VCaP (cell line): ENCODE results near the gene ITGAV.

Experiments used
- H3K27ac ChIP-seq: fragments of 450-650 bp; 2 replicates; pipeline ENCODE4 v1.5.1; 2017
- CTCF ChIP-seq: fragments of 450-650 bp; conservative IDR thresholded peaks from 2 replicates; pipeline ENCODE4 v1.5.1; 2017; ENCODE audit warnings: mild to moderate bottlenecking, moderate library complexity

ITGAV gene

GRCh38 chr2:186675380-186675779 is 85.5 kb downstream of the ITGAV start:
- no peak for TF ChIP-seq CTCF
- H3K27ac ChIP-seq, result peak overlapping the region; percentile 46

GRCh38 chr2:186683341-186683740 is 93.5 kb downstream of the ITGAV start:
- no peak overlapping the region for H3K27ac ChIP-seq
- no peak for TF ChIP-seq CTCF

GRCh38 chr2:186687807-186688211 is 98.0 kb downstream of the ITGAV start:
- TF ChIP-seq CTCF, result no peak
- H3K27ac ChIP-seq, result no peak overlapping the region

DNA sequence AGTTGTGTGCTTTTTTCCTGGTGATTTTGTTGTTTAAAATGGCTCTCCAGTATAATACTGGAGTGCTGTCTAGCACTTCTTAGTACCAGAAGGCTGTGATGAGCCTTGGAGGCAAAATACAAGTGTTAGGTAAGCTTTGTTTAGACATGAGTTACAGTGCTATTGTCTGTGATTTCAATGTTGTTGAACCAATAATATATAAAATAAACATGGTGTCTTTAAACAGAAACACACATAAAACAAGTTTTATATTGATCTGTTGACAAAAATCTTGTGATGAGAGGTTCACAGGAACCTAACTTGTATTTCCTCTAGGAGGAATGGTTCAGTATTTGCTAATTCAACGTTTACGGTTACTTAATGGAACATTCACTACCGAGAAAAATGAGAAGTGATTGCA is 99.0 kb downstream of the ITGAV start:
- peak overlapping the region; percentile 76 for H3K27ac ChIP-seq
- TF ChIP-seq CTCF, result no peak

DNA sequence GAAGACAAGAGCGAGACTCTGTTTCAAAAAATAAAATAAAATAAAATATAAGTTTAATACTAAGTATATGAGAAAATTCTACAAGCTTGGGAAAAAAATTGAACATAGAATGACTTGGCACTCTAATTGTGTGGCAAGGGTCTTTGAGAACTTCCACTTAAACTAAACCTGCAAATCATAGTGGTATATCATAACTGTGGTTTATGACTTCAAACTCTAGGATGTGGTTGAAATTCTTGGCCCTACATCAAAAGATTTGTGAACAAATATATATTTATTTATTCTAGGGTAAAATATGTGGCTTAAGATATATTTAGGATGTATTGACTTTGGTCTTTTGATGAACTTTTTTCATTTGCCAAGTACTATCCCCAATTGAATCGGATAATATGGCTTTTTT is 100.9 kb downstream of the ITGAV start:
- TF ChIP-seq CTCF, result no peak
- 0 out of 2 replicates have a peak overlapping the region, but pooled peaks have one; percentile 76 for H3K27ac ChIP-seq

DNA sequence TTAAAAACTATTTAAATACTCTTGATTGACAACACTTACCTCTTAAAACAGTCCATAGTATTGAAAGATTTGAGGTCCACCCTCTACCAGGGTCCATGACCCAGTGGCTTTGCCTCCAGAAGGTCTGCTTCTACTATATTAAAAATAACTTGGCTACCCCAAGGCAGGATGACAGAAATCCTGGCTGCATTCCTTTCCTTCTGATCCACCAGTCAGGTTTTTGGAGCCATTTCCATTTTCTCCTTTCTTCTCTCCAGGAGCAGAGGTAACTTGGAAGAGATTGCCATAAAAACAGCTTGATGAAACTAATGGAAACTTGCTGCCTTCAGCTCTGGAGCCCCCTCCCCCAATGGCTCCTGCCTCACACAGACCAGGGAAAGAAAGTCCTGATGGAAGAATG is 101.4 kb downstream of the ITGAV start:
- H3K27ac ChIP-seq, result no peak overlapping the region
- TF ChIP-seq CTCF, result no peak

GRCh38 chr2:186691900-186692299 is 102.0 kb downstream of the ITGAV start:
- TF ChIP-seq CTCF, result no peak
- no peak overlapping the region for H3K27ac ChIP-seq

DNA sequence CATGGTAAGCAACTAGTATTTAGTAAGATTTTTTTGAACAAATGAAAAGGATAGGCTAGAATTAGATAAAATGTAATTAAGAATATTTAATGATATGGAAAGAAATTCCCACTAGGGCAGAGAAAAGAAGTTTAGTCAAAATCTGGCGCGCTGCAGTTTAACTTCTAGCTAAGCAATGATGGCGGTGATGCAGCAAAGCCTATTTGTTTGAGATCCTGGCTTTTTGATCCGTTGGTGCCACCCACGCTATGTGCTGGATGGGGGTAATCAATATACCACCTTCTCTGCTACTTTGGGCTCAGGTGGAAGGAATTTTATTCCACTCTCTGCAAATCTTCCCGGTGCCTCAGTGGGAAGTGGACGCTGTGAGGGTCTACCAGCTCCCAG is 103.6 kb downstream of the ITGAV start:
- H3K27ac ChIP-seq, result peak overlapping the region; percentile 85
- TF ChIP-seq CTCF, result no peak
